A549 (cell line): ENCODE results near the gene EPHB1. TPM values are rescaled to one million over a fixed set of nuclear protein-coding genes. Genes with fewer than 3 reads are reported as not detected.

Experiments used
- ATAC-seq, 2 experiments: fragments of 200-7000 bp in 1 of 2; fragments of >200 bp in 1 of 2; cut with Nextera tagmentation in 1 of 2; cut with Tn5 transposase in 1 of 2; 3 replicates each; pipeline versions ENCODE4 v1.8.0 to v1.9.1; 2018 to 2020; ENCODE audit warnings: mild to moderate bottlenecking in 1 of 2, moderate library complexity in 1 of 2
- CTCF ChIA-PET: fragments of 300-600 bp; sonication (Branson Sonifier 250); formaldehyde crosslinking; extraction: SDS; loops from one replicate; lab custom pipeline; 2021; ENCODE audit warnings: antibody characterized with exemption, inconsistent platforms; lab: Yijun Ruan, JAX
- POLR2A ChIA-PET: fragments of 350-600 bp; formaldehyde crosslinking; extraction: SDS; loops from one replicate; lab custom pipeline; 2021; ENCODE audit warnings: antibody characterized with exemption, inconsistent platforms; lab: Yijun Ruan, JAX
- DNase-seq, 2 experiments: peaks; one replicate each; pipeline versions ENCODE4 v3.0.0 to v3.0.0-alpha.2; 2011 to 2016; ENCODE audit warnings: low read depth in 1 of 2, low spot score in 1 of 2
- FAIRE-seq: peaks from 2 replicates; lab custom pipeline; 2011; peaks lifted over from hg19 to GRCh38; lab: Jason Lieb, UNC
- H3K27ac ChIP-seq, 2 experiments: fragments of >200 bp; sonication (Bioruptor Twin); formaldehyde crosslinking; 3 replicates each; pipeline ENCODE4 v1.5.1; 2016 to 2017
- H3K4me1 ChIP-seq: fragments of >200 bp; sonication (Bioruptor Twin); formaldehyde crosslinking; 3 replicates; pipeline ENCODE4 v1.6.1; 2016
- H3K4me2 ChIP-seq: fragments of >200 bp; sonication (Bioruptor Twin); formaldehyde crosslinking; 3 replicates; pipeline ENCODE4 v1.6.1; 2016
- H3K4me3 ChIP-seq: fragments of >200 bp; sonication (Bioruptor Twin); formaldehyde crosslinking; 3 replicates; pipeline ENCODE4 v1.5.1; 2016
- H3K9me3 ChIP-seq: fragments of >200 bp; sonication (Bioruptor Twin); formaldehyde crosslinking; 3 replicates; pipeline ENCODE4 v1.6.1; 2016
- BHLHE40 ChIP-seq: IDR thresholded peaks from 2 replicates; pipeline ENCODE4 v1.6.1; 2012; ENCODE audit warnings: low read depth, low read length, inconsistent platforms
- CBX2 ChIP-seq: fragments of 200-600 bp; sonication (generic); IDR thresholded peaks from 2 replicates; pipeline ENCODE4 v1.6.1; 2016; ENCODE audit warnings: low read depth, mild to moderate bottlenecking, borderline replicate concordance
- CTCF ChIP-seq: fragments of >200 bp; sonication (Bioruptor Twin); formaldehyde crosslinking; IDR thresholded peaks from 3 replicates; pipeline ENCODE4 v1.5.1; 2016
- E2F6 ChIP-seq: IDR thresholded peaks from 2 replicates; pipeline ENCODE4 v1.6.1; 2012; ENCODE audit warnings: low read depth, borderline replicate concordance
- ELK1 ChIP-seq: fragments of 150-350 bp; IDR thresholded peaks from 2 replicates; pipeline ENCODE4 v1.6.1; 2014; ENCODE audit warnings: low read depth, mild to moderate bottlenecking, low read length
- EP300 ChIP-seq, 2 experiments: fragments of >200 bp; sonication (Bioruptor Twin); formaldehyde crosslinking; IDR thresholded peaks; 2 replicates in 1 of 2; 3 replicates in 1 of 2; pipeline ENCODE4 v1.6.1; 2016 to 2017
- HDAC2 ChIP-seq: fragments of 200-600 bp; sonication (generic); IDR thresholded peaks from 2 replicates; pipeline ENCODE4 v1.6.1; 2016
- HMGXB4 ChIP-seq: fragments of 250-450 bp; sonication (Bioruptor Pico); IDR thresholded peaks from 2 replicates; pipeline ENCODE4 v1.5.0; 2021; ENCODE audit warnings: mild to moderate bottlenecking, moderate library complexity, borderline replicate concordance
- KDM1A ChIP-seq: fragments of 200-600 bp; sonication (generic); IDR thresholded peaks from 2 replicates; pipeline ENCODE4 v1.6.1; 2016; ENCODE audit warnings: low read depth, mild to moderate bottlenecking
- KDM5A ChIP-seq: fragments of 200-600 bp; sonication (generic); IDR thresholded peaks from 2 replicates; pipeline ENCODE4 v1.6.1; 2016; ENCODE audit warnings: antibody characterized with exemption, mild to moderate bottlenecking
- MAFK ChIP-seq: fragments of 450-650 bp; IDR thresholded peaks from 2 replicates; pipeline ENCODE4 v1.6.1; 2014; ENCODE audit not compliant: partially characterized antibody
- MAZ ChIP-seq: fragments of 150-350 bp; IDR thresholded peaks from 2 replicates; pipeline ENCODE4 v1.6.1; 2014; ENCODE audit warnings: antibody characterized with exemption, low read depth, low read length, borderline replicate concordance
- MYC ChIP-seq: IDR thresholded peaks from 2 replicates; pipeline ENCODE4 v1.6.1; 2012; ENCODE audit warnings: mild to moderate bottlenecking, inconsistent platforms, low read length, improper control_type of control experiment, borderline replicate concordance
- NPAS2 ChIP-seq: fragments of 250-450 bp; sonication (Bioruptor Pico); IDR thresholded peaks from 2 replicates; pipeline ENCODE4 v1.8.0; 2022; ENCODE audit warnings: mild to moderate bottlenecking, moderate library complexity, borderline replicate concordance
- POLR2A ChIP-seq: IDR thresholded peaks from 2 replicates; pipeline ENCODE4 v1.6.1; 2012; ENCODE audit warnings: mild to moderate bottlenecking, low read length
- RCOR1 ChIP-seq: fragments of 150-350 bp; IDR thresholded peaks from 2 replicates; pipeline ENCODE4 v1.6.1; 2014; ENCODE audit warnings: antibody characterized with exemption, low read length, low read depth
- RFX5 ChIP-seq: fragments of 450-650 bp; IDR thresholded peaks from 2 replicates; pipeline ENCODE4 v1.7.1; 2014; ENCODE audit warnings: antibody characterized with exemption, mild to moderate bottlenecking, moderate library complexity
- RNF2 ChIP-seq: fragments of 200-600 bp; sonication (generic); IDR thresholded peaks from 2 replicates; pipeline ENCODE4 v1.6.1; 2016; ENCODE audit warnings: low read depth, mild to moderate bottlenecking, antibody characterized with exemption, moderate library complexity, borderline replicate concordance
- SMC3 ChIP-seq: fragments of >200 bp; sonication (Bioruptor Twin); formaldehyde crosslinking; IDR thresholded peaks from 3 replicates; pipeline ENCODE4 v1.6.1; 2018; ENCODE audit warnings: inconsistent platforms
- SREBF2 ChIP-seq: fragments of 450-650 bp; IDR thresholded peaks from 2 replicates; pipeline ENCODE4 v1.6.1; 2014; ENCODE audit warnings: mild to moderate bottlenecking, moderate library complexity
- TFCP2L1 ChIP-seq: fragments of 250-450 bp; sonication (Bioruptor Pico); IDR thresholded peaks from 2 replicates; pipeline ENCODE4 v1.5.0; 2021; ENCODE audit warnings: mild to moderate bottlenecking
- ZC3H11A ChIP-seq: fragments of 450-650 bp; IDR thresholded peaks from 2 replicates; pipeline ENCODE4 v1.6.1; 2014; ENCODE audit warnings: antibody characterized with exemption, mild to moderate bottlenecking
- WGBS: methylation state at CpG from one replicate; pipeline ENCODE4 v1.1.6; 2017; ENCODE audit errors: missing lambda C conversion rate; 5-methylcytosine and 5-hydroxymethylcytosine counted together
- polyA plus RNA-seq, 4 experiments: library from polyadenylated mRNA; depleted of rRNA in 3 of 4; stranded (reverse); fragments of >200 nt; fragmentation: RNase III in 1 of 4; extraction: RNeasy Plus Mini Kit Qiagen cat#74134 plus additional on column Dnase treatment in 1 of 4; gene quantifications; 2 replicates in 3 of 4; 3 replicates in 1 of 4; pipeline ENCODE4 v1.2.3, GENCODE V29; 2011 to 2017
- TF ChIP-seq, protein P1 (sequence below): fragments of >200 bp; sonication (Bioruptor Twin); formaldehyde crosslinking; IDR thresholded peaks from 2 replicates; pipeline ENCODE4 v1.6.1; 2016

Gene EPHB1
- polyA plus RNA-seq, 2 of the 4 experiments (the other 2 are of a cell fraction): 0.18 to 0.21 TPM

GRCh38 chr3:134944429-134944828 is 149.4 kb downstream of the EPHB1 start:
- no peaks in the 10 kb centered on the region for H3K9me3 ChIP-seq
- CTCF ChIA-PET: no interaction called here
- ATAC-seq: no peak
- POLR2A ChIA-PET: no interaction called here
- TF ChIP-seq, protein P1, sequence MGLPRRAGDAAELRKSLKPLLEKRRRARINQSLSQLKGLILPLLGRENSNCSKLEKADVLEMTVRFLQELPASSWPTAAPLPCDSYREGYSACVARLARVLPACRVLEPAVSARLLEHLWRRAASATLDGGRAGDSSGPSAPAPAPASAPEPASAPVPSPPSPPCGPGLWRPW: no peak
- peak; percentile 31 for TF ChIP-seq MAFK
- TF ChIP-seq, all 56 proteins: peak for 1
- FAIRE-seq (no peak), DNase-seq (no peak)
- H3K27ac ChIP-seq: no peak overlapping the region
- no peak overlapping the region for H3K4me3 ChIP-seq
- WGBS: 0% methylated on average over 1 of the region's 1 CpG
- H3K4me2 ChIP-seq: no peak overlapping the region
- H3K4me1 ChIP-seq: no peaks in the 10 kb centered on the region

- FAIRE-seq: no peak
- 5% methylated on average over 2 of the region's 2 CpGs for WGBS
- H3K27ac ChIP-seq: no peak overlapping the region
Measured at GRCh38 chr3:134949150-134949549, 154.1 kb downstream of the EPHB1 start.

GRCh38 chr3:134952371-134952770 is 157.3 kb downstream of the EPHB1 start:
- DNase-seq: no peak
- no peak for TF ChIP-seq HDAC2
- TF ChIP-seq KDM1A: no peak
- Histone ChIP-seq H3K4me1 (no peaks in the 10 kb centered on the region), H3K4me2 (no peak overlapping the region), H3K9me3 (no peaks in the 10 kb centered on the region), H3K27ac (no peak overlapping the region), H3K4me3 (no peak overlapping the region)
- no peak for FAIRE-seq
- ChIA-PET CTCF (interaction anchor here (1.4 kb wide), 1 partner anchor 158 kb away, joined by 3 read pairs; no protein-coding TSS in a partner anchor), POLR2A (no interaction called here)
- no peak for ATAC-seq
- WGBS: 0% methylated on average over 1 of the region's 1 CpG

More at GRCh38 chr3:134949150-134949549, 154.1 kb downstream of the EPHB1 start:
- CTCF ChIA-PET: no interaction called here
- Histone ChIP-seq H3K9me3 (no peaks in the 10 kb centered on the region), H3K4me2 (no peak overlapping the region)
- no peak for DNase-seq
- TF ChIP-seq TFCP2L1 (CRISPR knock-in tag): no peak
- TF ChIP-seq MAFK: no peak
- TF ChIP-seq, all 56 proteins: peak for 0
- POLR2A ChIA-PET: no interaction called here
- no peak overlapping the region for H3K4me3 ChIP-seq
- ATAC-seq: no peak
- no peaks in the 10 kb centered on the region for H3K4me1 ChIP-seq

- POLR2A ChIA-PET: no interaction called here
- H3K4me3 ChIP-seq: no peak overlapping the region
- no peak overlapping the region for H3K27ac ChIP-seq
- FAIRE-seq (no peak), DNase-seq (no peak), ATAC-seq (no peak)
- 0% methylated on average over 2 of the region's 2 CpGs for WGBS
- no peaks in the 10 kb centered on the region for H3K9me3 ChIP-seq
- TF ChIP-seq SMC3 (no peak), TFCP2L1 (CRISPR knock-in tag) (no peak), MAZ (no peak), ELK1 (no peak)
- CTCF ChIA-PET: interaction anchor here (0.7 kb wide), 1 partner anchor 1009 kb away, joined by 3 read pairs; no protein-coding TSS in a partner anchor
- H3K4me1 ChIP-seq: no peaks in the 10 kb centered on the region
- H3K4me2 ChIP-seq: no peak overlapping the region
Measured at GRCh38 chr3:134955874-134956273, 160.8 kb downstream of the EPHB1 start.

DNA sequence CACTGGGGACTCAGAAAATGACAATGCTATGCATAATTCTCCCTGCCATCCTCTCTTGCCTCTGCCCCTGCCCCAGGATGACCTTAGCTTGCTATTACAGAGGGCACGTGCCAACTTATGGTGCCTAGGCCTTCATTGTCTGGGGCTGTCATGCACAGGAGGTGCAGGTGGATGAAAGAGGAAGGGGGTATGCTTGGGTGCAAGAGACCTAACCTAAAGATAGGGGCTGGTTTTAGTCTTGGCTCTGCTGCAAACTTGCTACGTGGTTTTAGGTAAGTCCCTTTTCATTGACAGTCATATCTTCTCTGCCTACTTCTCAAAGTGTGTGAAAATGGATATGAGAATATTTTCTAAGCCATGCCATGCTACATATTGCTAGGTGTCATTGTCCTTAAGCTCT is 161.3 kb downstream of the EPHB1 start:
- ChIA-PET CTCF (interaction anchor here (0.7 kb wide), 1 partner anchor 1008 kb away, joined by 3 read pairs; no protein-coding TSS in a partner anchor), POLR2A (no interaction called here)
- DNase-seq (no peak), FAIRE-seq (no peak), ATAC-seq (no peak)
- H3K4me2 ChIP-seq: no peak overlapping the region
- WGBS: 30% methylated on average over 2 of the region's 2 CpGs
- no peak overlapping the region for H3K27ac ChIP-seq
- H3K4me3 ChIP-seq: no peak overlapping the region
- TF ChIP-seq NPAS2 (CRISPR knock-in tag): no peak
- TF ChIP-seq BHLHE40: no peak
- no peak for TF ChIP-seq CBX2
- no peak for TF ChIP-seq ZC3H11A
- no peak for TF ChIP-seq RCOR1
- no peak for TF ChIP-seq E2F6
- no peak for TF ChIP-seq POLR2A
- no peak for TF ChIP-seq MAFK
- TF ChIP-seq HMGXB4: no peak
- TF ChIP-seq MYC: no peak
- no peak for TF ChIP-seq CTCF
- no peak for TF ChIP-seq SREBF2
- no peak for TF ChIP-seq EP300 (IDR thresholded peaks at IDR 0.05)
- TF ChIP-seq RFX5: no peak
- TF ChIP-seq RNF2: no peak
- TF ChIP-seq KDM5A: no peak
- no peaks in the 10 kb centered on the region for H3K4me1 ChIP-seq
- H3K9me3 ChIP-seq: no peaks in the 10 kb centered on the region
